Endometrium (tissue), 2 donors: Measurements from ENCODE around the gene CCDC92B.

Experiments used
- FAIRE-seq: peaks from 2 replicates; lab custom pipeline; 2012; peaks lifted over from hg19 to GRCh38; lab: Jason Lieb, UNC
- donor health status: control.
- donor health status: control.

The CCDC92B gene

DNA sequence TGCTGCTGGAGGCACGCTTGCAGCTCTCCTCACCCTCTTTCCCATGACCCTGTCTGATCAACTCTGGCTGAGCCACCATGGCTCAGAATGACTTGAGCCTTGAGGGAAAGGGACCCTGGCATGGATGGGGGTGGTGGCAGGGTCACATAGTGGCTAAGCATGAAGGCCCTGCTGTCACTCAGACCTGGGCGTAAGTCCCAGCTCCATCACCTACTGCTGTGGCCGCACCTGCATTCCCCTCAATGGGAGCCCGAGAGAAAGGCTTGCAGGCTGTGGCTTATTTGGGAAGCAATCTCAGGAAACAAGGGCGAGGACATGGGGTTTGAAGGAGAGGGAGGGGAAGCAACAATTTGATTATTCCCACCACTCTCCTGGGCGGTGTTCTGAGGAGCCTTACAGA lies 29.0 kb upstream of the CCDC92B start:
- no peak for FAIRE-seq

DNA sequence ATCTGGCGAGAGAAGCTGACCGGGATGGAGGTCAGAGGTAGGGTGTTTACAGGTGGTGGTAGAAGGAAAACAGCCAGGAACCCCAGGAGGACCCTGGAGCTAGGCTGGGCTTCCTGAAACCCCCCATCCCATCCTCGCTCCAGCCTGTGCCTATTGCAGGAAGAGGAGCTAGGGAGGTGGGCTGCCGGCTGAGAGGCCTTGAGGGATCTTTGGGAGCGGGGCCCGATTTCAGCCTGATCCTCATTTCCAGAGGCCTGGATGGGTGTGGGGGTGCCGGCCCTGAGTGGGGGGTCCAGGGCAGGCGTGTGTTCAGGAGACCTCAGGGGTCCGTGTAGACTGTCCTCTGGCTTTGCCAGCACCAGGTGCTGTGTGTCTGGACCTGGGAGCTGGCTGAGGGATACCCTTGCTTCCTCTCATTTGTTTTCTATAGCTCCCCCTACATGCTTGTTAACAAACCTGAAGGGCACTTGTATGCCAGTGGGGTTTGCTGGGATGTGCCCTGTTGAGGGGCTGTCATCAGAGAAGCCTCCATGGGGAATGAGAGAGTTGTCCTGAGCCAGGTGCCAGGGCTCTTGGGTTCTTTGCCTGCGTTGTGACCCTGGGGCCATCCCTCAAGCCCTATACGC lies 27.9 kb upstream of the CCDC92B start:
- FAIRE-seq, result no peak

DNA sequence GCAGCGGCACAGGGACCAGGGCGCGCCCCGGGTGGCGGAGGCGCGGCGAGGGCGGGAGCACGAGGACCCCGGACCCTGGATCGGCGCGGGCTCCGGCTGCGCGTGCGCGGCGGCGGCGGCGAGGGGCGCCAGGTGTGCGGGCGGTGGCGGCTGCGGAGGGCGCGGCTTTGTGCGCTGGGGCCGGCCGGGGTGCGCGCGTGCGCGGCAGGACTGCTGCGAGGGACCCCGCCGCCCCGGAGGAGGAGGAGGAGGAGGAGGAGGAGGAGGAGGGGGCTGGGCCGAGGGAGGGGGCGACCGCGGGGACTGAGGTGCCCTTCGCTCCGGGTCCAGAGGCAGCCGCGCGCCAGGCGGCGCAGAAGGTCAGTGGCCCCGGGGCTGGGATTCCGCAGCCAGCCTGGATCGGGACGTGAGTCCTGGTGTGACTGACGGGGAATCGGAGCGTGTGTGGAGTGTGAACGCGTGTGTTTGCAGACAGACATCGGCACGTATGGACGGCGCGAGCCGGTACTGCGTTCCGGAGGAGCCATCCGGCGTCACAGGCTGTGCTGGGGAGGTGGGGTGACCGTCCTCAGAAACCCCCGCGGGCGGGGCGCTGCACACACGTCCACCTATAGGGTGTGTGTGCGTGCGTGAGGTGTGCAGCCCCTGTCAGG lies 27.3 kb upstream of the CCDC92B start:
- FAIRE-seq, result no peak

DNA sequence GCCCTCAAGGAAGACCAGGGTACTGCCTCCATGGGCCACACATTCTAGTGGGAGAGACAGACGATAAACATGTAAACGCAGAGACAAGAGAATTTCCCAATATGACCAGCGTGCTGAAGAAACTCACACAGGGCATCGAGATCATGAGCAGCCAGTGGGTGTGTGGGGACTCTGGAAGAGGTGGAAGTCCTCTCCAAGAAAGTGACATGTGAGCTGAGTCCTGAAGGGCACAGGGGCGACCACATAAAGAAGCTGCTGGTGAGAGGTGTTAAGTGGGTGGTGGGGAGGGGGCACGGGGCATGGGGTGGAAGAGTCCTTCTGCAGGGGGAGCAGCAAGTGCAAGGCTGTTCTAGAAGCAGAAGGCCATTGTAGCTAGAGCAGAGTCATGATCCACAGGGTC lies 25.8 kb upstream of the CCDC92B start:
- FAIRE-seq, result no peak

DNA sequence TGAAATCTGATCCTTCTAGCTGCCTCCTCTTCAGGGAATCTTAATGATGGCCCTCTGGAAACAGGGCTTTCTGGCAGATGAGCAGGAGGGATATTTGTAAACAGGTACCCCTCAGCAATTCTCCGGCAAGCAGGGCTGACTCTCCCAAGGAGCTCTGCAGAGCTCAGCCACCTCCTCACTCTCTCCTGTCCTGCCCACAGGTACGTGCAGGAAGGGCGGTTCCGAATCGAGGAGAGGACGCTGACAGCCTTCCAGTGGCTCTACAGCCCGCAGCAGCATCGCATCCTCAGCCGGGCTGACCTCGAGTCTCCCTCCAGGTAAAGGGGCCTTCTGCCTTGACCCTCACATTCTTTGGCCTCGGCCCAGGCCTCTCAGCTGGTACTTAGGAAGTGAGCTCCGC lies 20.7 kb upstream of the CCDC92B start:
- no peak for FAIRE-seq

DNA sequence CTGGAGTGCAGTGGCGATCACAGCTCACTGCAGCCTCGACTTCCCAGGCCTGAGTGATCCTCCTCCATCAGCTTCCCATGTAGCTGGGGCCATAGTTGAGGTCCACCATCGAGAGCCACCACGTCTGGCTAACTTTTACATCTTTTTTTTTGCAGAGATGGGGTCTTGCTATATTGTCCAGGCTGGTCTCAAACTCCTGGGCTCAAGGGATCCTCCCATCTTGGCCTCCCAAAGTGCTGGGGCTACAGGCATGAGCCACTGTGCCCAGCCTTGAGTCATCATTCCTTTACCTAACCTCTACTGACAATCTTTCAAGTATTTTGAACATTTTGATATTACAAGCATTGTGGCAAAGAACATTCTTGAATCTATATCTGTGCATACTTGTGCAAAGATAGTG lies 9.4 kb upstream of the CCDC92B start:
- FAIRE-seq, result no peak

DNA sequence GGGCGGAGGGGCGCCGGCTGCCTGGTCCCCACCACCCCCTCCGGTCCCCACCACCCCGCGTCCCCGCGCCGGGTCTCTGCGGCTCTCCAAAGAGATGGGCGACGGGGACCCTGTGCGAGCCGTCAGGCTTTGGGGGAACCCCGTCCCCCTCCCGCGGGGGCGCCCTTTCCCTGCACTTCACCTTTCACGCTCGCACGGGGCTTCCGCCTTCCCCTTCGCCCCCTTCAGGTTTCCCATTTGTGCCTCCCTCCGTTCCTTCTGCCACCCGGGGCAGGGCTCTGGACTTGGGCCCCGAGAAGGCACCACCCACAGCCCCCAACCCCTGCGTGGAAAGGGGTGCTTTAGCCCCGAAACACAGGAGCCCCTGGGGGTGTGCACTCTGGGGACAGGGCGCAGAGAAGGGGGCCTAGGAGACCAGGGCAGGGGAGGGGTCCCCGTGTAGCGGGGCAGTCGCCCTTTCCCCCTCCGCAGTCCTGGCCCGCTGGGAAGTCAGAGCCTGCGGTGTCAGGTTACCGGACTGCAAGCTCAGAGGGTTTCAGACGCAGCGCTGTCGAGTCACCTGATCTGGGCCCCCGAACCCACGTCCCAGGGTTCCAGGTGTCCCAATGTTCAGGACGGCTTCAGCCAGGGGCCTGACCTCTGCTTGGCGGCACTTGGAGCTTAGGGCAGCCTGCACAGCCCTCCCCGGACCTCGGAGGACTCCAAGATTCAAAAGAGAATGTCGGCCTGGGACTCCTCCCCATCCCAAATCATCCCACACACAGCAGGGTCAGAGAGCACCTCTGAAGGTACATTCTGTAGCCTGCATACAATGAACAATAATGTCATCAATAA lies 6.7 kb upstream of the CCDC92B start:
- no peak for FAIRE-seq

DNA sequence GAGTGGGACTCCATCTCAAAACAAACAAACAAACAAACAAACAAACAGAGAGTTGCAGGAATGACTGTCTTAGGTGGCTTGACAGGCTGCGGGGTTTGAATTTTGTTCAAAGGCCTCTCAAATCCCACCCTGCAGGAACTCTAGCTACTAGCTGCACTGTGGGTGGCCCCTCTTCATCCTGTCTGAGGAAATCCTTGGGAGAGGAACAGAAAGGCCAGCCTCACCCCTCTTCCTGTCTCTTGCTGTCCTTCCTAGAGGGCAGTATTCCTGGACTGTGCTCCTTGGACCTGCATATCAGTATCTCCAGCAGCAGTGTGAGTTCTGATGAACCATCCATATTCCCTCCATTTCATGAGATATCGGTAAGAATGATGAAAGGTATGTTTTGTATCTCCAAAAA lies 2.0 kb upstream of the CCDC92B start:
- no peak for FAIRE-seq

DNA sequence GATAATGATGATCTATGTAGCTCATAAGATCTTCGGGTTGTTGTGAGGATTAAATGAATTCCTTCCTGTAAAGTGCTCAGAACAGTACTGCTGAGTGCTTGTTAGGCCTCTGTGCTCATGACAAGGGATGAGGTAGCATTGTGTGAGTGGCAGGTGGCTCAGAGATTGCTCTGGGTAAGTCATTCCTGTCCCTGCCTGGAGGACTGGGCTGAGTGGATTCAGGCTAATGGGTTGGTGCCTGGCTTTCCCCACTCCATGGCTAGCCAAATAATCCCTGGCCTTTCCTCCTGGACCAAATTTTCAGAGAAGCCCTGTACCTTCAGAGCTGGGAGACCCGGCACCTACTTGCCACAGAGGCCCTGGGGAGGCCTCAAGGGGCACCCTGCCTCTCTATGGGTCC lies 1.3 kb upstream of the CCDC92B start:
- no peak for FAIRE-seq

DNA sequence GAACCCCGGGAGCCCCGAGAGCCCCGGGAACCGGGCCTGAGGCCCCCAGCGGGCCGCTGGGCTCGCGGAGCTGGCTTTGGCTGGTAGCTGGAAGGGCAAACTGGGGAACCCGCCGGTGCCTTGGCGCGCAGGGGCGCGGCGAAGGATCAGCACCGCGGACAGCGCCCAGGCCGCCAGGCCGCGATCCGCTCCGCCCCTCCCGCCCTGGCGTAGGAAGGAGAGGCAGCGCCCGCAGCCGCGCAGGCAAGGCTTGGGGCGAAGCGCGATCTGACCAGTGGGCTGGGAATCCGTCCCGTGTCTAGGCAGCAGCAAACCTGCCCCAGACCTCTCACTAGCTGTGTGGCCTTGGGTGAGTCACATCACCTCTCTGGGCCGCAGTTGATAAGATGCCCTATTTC lies 331 bp upstream of the CCDC92B start:
- no peak for FAIRE-seq

DNA sequence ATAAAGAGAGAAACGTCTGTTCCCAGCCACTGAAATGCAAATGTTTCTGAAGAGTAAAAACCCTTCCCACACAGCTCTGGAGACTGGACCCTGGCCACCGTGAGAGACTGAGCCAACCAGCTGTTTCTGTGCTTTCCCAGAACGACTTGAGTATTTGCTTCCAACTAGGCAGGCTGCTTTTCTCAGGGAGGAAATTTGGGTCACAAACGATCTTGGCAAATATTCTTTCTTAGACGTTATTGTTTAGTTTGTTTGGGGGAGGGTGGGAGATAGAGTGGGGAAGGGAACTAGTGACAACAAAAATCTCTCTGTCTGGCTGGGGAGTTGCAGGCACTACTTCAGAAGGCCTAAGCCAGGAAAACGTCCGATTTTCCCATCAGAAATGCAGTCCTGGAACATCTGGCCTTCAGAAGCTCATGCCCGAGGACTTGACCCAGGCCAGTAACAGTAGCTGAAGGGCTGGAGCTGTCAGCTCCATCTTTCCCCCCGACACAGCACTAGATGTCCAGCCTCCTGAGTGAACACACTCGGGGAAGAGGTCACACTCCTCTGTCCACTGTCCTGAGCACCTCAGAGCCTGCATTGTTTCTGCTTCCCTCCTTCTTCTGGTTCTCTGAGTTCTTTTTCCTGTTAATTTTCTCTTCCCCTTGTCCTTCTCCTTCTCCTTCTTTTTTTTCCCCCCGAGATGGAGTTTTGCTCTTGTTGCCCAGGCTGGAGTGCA lies 4.0 kb downstream of the CCDC92B start:
- FAIRE-seq, result no peak

DNA sequence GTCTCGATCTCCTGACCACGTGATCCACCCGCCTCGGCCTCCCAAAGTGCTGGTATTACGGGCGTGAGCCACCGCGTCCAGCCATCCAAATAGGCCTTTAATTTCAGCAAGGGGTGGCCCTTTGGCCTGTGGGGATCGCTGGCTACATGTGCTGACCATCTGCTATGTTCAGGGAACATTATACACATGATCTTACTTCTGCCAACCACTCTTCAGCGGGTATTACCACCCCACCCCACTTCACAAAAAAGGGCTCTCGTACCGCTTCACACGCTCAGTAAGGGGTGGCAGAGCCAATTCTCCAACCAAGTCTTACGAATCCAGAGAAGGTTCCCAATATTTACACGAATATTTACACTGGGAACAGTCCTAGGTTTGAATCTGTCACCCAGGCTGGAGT lies 11.8 kb downstream of the CCDC92B start:
- FAIRE-seq, result no peak

DNA sequence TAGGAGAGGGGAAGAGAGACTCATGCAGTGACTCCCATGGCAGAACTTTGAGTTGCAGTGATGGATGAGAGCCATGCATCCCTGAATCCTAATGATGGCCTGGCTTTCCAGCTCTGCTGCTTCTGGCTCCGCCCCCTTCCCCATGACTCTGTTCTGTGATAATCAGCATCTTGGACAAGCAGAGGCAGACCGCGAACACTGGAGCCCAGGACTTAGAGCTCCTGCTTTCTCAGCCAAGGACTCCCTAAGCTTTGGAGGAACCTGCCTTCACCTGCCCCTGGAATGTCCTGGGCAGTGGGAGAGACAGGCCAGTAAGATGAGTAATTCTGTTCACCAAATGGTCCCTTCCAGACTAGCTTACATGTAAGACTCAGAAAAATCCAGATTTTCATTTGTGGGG lies 12.5 kb downstream of the CCDC92B start:
- FAIRE-seq, result no peak

DNA sequence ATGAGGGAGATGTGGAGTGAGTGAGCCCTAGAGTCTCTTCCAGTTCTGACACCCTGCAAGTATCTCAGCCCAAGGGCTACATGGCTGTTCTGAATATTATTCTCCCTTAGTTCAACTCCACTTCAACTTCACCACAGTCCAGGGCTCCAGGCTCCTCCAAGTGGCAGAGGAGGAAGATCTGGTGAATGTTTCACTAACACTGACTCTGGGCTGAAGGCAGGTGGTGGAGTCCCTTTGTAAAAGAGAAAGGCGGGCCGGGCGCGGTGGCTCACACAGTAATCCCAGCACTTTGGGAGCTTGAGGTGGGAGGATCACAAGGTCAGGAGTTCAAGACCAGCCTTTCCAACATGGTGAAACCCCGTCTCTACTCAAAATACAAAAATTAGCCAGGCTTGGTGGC lies 13.6 kb downstream of the CCDC92B start:
- FAIRE-seq, result no peak

DNA sequence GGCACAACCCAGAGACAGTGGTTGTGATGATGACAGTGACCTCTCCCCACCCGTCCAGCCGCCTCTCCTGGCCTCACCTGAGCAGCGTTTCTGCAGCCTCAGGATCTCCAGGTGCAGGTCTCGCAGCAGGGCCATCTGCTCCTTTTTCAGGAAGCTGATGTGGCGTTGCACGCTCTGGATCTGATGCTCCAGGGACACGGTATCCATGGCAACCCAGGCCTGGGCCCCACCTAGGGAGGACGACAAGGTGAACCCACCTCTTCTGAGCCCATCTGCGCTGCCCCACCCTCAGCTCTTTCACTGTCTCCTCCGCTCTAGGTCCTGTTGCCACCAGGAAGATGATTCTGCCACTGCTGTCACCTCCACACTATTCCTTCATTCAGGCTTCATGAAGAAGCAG lies 14.5 kb downstream of the CCDC92B start:
- no peak for FAIRE-seq

DNA sequence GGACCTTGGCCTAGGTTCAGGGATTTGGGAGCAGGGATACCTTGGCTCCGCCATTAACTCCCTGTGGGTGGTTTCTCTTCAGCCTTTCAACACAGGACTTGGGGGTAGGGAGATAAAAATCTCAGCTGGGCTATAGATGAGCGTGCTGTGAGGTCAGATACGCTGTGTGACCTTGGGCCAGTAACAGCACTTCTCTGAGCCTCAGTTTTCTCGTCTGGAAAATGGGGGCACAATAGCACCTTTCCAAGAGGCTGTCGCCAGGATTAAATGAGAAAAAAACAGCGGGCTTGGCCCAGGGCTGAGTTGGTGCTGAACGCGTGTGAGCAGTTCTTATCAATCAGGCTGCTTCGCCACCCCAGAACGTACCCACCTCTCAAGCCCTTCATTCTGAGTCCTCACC lies 17.6 kb downstream of the CCDC92B start:
- FAIRE-seq, result no peak

DNA sequence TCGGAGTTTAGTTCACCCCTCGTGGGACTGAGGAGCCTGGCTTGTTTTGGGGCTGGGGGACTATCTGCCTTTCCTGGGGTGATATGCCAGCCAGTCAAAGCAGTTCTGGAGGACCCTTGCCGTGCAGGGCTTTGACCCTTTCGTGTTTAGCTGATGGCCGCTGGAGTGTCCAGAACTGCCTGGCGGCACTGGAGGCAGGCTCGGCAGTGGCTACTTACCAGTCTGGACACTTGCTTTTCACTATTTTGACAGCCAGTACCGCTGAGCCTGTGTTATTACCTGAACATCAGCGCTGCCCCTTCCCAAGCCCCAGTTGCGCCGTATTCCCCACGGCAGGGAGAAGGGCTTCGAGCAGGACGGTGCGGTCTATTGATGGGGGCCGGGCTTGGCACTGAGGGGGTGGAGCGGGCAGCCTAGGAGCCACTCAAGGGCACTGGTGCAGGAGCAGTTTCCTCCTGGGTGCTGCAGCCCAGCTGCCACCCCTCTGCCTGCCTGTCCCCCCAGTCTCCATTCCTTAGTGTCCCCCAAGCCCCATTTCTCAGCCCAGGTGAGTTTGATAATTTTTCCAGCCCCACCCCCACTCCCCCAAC lies 18.6 kb downstream of the CCDC92B start:
- no peak for FAIRE-seq

DNA sequence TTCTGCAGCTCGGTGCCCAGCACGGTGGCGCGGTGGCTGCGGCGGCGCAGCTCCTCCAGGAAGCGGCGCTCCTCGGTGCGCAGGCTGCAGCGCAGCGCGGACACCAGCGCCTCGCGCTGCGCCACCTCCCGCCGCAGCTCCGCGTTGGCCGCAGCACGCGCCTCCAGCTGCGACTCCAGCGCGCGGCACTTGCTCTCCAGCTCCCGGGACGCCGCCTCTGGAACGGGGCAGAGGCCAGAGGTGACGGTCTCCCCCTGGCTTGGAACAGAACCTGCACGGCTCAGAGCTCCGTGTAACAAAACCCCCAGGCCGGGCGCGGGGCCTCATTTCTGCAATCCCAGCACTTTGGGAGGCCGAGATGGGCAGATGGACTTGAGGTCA lies 24.7 kb downstream of the CCDC92B start:
- no peak for FAIRE-seq

DNA sequence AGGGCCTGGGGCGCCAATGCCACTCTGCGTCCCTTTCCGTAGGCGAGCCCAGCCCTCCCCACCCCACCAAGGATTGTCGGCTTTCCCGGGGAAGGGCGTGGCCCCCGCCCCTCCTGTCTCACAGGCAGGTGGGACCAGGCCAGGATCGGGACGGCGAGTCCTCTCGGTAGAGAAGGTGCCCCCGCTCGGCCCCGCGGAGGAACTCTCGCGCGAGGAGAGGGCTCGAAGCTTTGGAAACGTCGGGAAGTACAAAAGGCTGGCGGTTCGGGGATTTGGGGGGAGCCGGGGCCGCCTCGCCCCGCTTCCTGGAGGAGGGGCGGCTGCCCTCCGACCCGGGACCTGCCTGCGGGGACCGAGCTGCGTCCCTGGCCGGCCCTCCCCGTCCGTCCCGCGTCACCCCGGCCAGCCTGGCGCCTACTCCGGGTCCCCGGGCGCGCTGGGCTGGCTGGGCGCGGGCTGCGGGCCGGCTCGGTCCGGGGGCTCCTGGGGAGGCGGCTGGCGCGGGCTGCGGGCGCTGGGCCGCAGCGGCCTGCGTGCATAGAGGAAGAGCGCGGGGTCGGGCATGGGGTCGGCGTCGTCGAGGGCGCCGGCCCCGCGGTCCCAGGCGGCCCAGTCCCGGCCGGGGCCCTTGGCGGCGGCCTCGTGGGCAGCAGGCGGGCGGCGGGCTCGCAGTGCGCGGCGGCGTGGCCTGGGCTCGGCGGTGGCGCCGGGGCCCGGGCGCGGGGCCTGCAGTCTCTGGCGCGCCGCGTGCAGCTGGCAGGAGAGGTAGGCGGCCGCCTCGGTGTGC lies 25.3 kb downstream of the CCDC92B start:
- FAIRE-seq, result no peak

DNA sequence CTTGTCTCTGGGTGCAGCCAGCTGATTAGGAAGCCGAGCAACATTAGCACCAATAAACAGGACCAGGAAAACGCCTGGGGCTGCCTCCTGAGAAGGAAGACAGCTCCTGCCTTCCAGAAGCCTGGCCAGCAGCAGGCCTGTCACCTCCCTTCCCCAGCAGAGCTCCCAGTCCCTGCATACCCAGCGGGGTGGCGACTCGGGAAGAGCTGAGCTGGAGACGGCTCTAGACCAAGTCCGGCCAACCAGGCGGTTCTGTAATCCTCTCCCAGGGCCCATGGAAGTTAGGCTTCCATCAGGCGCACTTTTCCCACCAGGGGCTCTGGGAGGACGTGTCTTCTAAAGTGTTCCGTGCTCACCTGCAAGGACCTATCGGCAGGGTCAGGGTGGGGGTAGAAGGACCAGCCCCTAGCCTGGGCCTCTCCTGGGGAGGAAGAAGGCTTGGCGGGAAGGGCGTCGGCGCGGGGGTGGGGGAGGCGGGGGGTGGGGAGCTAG lies 25.9 kb downstream of the CCDC92B start:
- FAIRE-seq, result no peak

DNA sequence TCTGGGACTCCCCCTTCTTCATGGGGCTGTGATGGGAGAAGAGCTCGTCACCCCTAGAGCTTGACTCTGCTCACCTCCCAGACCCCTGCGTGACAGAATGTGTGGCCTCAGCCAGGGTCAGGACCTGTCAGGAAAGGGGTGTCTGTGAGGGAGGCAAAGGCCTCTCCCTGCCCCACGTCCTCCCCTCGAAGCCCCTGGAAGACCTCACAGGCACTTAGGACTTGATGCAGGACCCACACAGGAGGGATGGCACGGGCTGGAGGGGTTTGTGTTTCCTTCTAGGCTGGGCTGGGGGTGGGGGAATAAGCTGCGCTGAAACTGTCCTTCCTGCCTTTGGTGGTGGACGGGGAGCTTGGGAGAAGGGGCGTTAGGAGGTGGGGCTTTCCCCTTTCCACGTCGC lies 26.8 kb downstream of the CCDC92B start:
- FAIRE-seq, result no peak

DNA sequence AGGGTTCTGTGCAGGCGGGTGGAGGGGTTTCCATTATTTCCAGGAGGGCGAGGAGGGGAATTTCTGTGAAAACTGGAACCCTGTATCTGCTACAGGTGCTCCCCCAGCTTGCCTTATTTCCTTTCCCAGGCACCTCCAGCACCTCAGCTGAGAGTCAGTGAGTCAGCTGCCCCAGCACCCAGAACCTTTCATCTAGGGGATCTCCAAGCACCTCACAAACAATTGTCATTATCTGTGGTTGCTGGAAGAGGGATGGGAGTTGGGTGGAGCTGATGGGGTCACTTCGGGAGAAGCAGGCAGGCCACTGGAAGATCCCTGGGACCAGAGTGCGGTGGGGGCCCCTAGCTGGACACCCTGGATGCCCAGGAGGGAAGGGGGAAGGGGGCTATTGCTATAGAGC lies 27.8 kb downstream of the CCDC92B start:
- no peak for FAIRE-seq
